Left renal cortex interstitium (tissue), 4 donors: ENCODE data around the gene SHC3. TPM values are rescaled to one million over a fixed set of nuclear protein-coding genes. Genes with fewer than 3 reads are reported as not detected.

Source experiments
- DNase-seq, 4 donors: peaks; one replicate each; pipeline ENCODE4 v3.0.0-alpha.2; 2013; ENCODE audit warnings: low read depth in 4 of 4, low spot score in 2 of 4, missing footprints in 1 of 4
- polyA plus RNA-seq, 4 donors: library from polyadenylated mRNA; unstranded; fragments of 120-200 nt; gene quantifications; one replicate each; pipeline ENCODE4 v1.2.1, GENCODE V29; 2013; ENCODE audit not compliant: insufficient read length in 4 of 4

The SHC3 gene
- polyA plus RNA-seq, 4 donors = 2.5 to 3.5 (median 2.9) TPM

DNA sequence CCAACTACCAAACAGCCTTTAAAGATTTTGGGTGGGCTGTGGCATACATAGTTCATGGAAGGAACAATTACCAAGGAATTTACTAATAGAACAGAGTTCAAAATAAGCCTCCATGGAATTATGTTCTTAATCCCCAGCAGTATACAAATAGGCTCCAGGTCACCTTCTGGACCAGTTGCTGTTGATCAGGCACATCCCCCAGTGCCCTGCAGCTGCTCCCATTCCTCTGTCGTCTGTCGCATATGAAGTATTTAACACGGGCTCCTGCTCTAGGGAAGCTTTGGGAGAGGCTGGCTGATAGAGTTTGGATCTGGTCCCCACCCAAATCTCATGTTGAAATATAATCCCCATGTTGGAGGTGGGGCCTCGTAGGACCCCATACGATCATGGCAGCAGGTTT lies 17.8 kb downstream of the SHC3 start:
- no peak for DNase-seq

GRCh38 chr9:89154651-89155336 lies 23.8 kb downstream of the SHC3 start:
- no peak for DNase-seq

- no peak for DNase-seq
These were observed 24.4 kb downstream of the SHC3 start for GRCh38 chr9:89154218-89154617.

- DNase-seq = no peak
These were observed 25.2 kb downstream of the SHC3 start for GRCh38 chr9:89153232-89154017.

DNA sequence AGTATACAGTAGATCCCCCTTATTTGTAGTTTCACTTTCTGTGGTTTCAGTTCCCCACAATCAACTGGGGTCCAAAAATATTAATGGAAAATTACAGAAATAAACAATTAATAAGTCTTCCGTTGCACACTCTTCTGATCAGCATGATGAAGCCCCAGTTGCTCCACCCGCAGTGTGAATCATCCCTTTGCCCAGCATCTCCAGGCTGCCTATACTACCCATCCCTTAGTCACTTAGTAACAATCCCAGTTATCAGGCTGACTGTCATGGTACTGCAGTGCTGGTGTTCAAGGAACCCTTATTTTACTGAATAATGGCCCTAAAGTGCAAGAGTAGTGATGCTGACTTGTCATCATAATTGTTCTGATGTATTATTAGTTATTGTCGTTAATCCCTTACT lies 28.9 kb downstream of the SHC3 start:
- no peak for DNase-seq

- DNase-seq = no peak
These were observed 33.5 kb downstream of the SHC3 start for GRCh38 chr9:89145097-89145496.

DNA sequence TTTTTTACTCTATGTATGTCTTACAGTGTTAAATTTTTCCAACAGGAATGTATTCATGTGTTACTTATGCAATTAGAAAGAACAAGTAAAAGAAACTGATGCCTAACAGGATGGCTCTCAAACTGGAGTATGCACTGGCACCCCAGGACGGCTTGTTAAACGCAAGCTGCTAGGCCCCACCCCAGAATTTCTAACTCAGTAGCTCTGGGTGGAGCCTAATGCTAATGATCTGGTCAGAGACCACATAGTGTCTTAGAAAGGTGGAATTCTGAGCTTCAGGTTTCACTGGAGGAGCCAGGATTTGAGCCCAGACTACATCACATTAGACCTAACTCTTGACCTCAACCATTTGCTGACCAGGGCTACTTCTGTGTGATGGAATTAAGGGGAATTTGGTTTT lies 34.4 kb downstream of the SHC3 start:
- no peak for DNase-seq

- DNase-seq = no peak
These were observed 35.4 kb downstream of the SHC3 start for GRCh38 chr9:89143266-89143665.

DNA sequence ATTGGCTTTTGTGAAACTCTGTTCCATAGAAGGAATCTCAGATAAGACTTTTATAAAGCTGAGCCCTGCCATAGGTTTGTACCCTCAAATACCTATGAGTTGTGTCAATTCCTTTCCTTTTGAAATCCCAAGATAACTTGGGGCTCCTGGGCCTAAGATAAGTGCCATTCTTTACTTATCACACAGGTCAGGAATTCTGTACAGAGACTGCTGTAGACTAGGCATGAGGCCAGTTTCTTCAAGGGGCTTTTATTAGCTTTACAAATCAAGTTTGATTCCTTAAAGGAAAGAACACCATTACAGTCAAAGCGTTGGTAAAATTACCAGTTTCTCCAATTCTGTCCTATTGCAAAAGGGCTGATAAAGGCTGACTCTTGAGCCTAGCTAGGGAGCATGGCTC lies 39.2 kb downstream of the SHC3 start:
- DNase-seq = no peak

GRCh38 chr9:89138463-89139390 lies 39.9 kb downstream of the SHC3 start:
- DNase-seq = no peak

DNA sequence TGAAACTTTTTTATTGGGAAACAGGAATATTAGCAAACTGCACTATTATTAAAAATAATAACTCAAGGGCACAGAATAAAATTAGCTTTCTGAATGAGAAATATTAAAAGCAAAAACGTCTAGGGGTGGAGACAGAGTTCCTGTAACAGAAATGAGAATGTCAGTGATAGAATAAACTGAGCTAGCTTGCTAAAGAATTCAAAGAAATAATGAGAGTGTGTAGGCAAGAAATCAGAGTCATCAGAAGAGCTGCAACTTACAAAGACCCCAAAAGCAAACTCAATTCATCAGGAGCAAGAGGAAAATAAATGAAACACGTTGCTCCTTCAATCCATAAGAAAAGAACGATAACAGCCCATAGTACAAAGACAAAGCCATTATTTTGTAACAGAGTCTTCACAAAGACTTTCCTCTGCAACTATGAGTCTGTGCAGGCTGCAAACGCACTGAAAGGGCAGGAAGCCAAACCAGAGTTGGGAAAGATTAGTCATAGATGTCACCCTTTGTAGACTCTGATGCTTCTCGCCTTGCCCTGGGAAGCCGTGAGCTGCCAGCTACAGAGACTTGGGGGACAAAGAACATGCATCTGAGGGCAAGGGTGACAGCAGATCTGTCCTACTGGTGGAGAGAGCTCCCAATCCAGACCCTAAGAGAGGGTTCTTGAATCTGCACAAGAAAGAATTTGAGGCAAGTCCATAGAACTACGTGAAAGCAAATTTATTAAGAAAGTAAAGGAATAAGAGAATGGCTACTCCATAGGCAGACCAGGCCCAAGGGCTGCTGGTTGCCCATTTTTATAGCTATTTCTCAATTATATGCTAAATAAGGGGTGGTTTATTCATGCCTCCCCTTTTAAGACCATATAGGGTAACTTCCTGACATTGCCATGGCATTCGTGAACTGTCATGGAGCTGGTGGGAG lies 40.8 kb downstream of the SHC3 start:
- no peak for DNase-seq

DNA sequence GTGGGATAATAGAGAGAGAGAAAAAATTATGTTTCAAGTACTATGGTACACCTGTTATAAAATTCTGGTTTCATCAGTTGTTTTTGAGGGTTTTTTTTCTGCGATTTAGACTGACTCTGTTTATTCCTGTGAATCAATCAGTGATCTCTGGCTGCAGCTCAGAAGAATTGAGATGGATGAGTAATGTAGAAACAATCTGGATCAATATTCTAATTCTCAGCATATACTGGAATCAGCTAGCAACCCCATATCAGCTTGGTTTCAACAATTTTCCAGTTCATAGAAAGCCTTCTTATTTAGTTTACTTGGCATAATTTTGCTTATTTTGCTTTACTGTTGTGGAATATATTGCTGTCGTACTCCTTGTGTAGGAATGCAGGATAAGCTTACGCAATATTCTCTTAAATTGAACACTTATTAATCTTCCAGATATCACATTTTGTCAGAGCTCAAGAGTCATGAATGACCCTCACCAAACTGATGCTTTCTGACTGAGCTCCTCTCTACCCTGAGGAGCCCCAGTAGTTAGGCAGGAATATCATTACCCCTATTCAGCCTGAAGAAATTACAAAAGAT lies 42.9 kb downstream of the SHC3 start:
- DNase-seq = no peak

- no peak for DNase-seq
These were observed 43.9 kb downstream of the SHC3 start for GRCh38 chr9:89134709-89135108.

- DNase-seq = no peak
These were observed 55.7 kb downstream of the SHC3 start for GRCh38 chr9:89122949-89123348.

DNA sequence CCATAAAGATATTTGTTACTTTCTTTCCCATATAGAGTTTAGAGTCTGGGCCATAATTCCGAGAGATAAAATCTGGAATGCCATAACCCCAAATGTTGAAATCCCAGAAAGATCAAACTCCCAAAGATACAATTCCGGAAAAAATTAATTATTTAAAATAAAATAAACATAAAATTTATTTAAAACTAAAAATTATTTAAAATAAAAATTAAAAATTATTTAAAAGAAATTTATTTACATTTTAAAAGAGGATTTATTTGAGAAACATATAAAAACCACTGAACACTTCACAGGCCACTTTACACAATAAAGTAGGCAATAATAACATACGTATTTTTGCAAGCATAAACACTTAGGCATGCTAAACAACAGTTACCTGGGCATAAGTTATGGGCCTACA lies 57.9 kb downstream of the SHC3 start:
- no peak for DNase-seq

GRCh38 chr9:89116805-89117192 lies 61.8 kb downstream of the SHC3 start:
- DNase-seq = no peak

- no peak for DNase-seq
These were observed 62.4 kb downstream of the SHC3 start for GRCh38 chr9:89116064-89116804.

DNA sequence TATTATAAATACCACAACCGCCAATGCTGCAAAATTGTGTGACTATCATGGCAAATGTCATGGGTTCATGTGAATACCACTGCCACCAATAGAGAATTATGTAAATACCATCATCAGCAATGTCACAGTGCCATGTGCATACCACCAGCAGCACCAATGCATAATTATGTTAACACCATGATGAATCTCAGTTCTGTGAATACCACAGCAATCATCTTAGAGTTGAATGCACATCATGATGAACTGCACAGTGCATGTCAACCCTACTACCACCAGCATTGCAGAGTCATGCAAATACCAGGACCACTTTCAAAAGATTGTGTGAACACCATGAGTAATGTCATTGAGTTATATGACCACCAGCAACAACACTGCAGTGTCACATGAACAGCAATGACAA lies 63.2 kb downstream of the SHC3 start:
- no peak for DNase-seq

DNA sequence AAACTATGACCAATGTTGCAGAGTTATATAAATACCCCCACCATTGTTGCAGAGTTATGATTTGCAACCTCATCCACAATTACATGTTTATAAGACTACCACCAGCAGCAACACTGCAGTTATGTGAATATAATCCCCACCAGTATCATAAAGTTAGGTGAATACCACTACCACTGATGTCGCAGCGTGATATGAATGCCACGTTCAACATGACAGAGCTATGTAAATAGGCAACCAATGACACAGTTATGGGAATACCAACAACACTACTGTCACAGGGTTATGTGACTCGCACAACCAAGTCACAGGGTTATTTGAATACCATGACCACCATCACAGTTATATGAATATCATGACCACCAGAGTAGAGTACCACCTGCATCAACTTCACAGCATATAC lies 63.9 kb downstream of the SHC3 start:
- no peak for DNase-seq
